Hepatocyte (in vitro differentiated cells): ENCODE data around the gene UPF1. TPM values are rescaled to one million over a fixed set of nuclear protein-coding genes. Genes with fewer than 3 reads are reported as not detected.
A peak's percentile ranks its signal among the peaks of the same experiment; 100 is the strongest.

Experiments
- DNase-seq: peaks from one replicate; pipeline ENCODE4 v3.0.0-alpha.2; 2016; ENCODE audit warnings: low spot score
- H2AFZ ChIP-seq: fragments of 200-600 bp; sonication (generic); 2 replicates; pipeline ENCODE4 v1.6.0; 2016; ENCODE audit warnings: antibody characterized with exemption, mild to moderate bottlenecking
- H3K27ac ChIP-seq: fragments of 200-600 bp; sonication (generic); 2 replicates; pipeline ENCODE4 v1.5.1; 2016; ENCODE audit warnings: mild to moderate bottlenecking
- H3K27me3 ChIP-seq: fragments of 200-600 bp; sonication (generic); 2 replicates; pipeline ENCODE4 v1.6.1; 2016
- H3K36me3 ChIP-seq: fragments of 200-600 bp; sonication (generic); replicated peaks from 2 replicates; pipeline ENCODE4 v1.5.1; 2016; ENCODE audit warnings: low read depth; ENCODE audit not compliant: insufficient read depth
- H3K4me1 ChIP-seq: fragments of 200-600 bp; sonication (generic); 2 replicates; pipeline ENCODE4 v1.5.1; 2016; ENCODE audit warnings: mild to moderate bottlenecking, moderate library complexity; ENCODE audit not compliant: insufficient read depth
- H3K4me2 ChIP-seq: fragments of 200-600 bp; sonication (generic); 2 replicates; pipeline ENCODE4 v1.6.0; 2016
- H3K4me3 ChIP-seq: fragments of 200-600 bp; sonication (generic); 2 replicates; pipeline ENCODE4 v1.5.1; 2016; ENCODE audit warnings: mild to moderate bottlenecking
- H3K79me2 ChIP-seq: fragments of 200-600 bp; sonication (generic); 2 replicates; pipeline ENCODE4 v1.6.0; 2017; ENCODE audit warnings: mild to moderate bottlenecking
- H3K9me2 ChIP-seq: fragments of 200-600 bp; sonication (generic); replicated peaks from 2 replicates; pipeline ENCODE4 v1.6.0; 2017; ENCODE audit warnings: mild to moderate bottlenecking; ENCODE audit not compliant: insufficient read depth
- H3K9me3 ChIP-seq: fragments of 200-600 bp; sonication (generic); 2 replicates; pipeline ENCODE4 v1.5.1; 2016; ENCODE audit warnings: low read depth, mild to moderate bottlenecking
- H4K20me1 ChIP-seq: fragments of 200-600 bp; sonication (generic); 2 replicates; pipeline ENCODE4 v1.6.0; 2016; ENCODE audit warnings: mild to moderate bottlenecking; ENCODE audit not compliant: insufficient read depth, poor library complexity, severe bottlenecking
- EZH2 ChIP-seq: fragments of 200-600 bp; sonication (generic); IDR thresholded peaks from 2 replicates; pipeline ENCODE4 v1.6.1; 2016; ENCODE audit warnings: antibody characterized with exemption, mild to moderate bottlenecking, borderline replicate concordance
- EZH2phosphoT487 ChIP-seq: fragments of 200-600 bp; sonication (generic); IDR thresholded peaks from one replicate; pipeline ENCODE4 v1.6.1; 2018; ENCODE audit warnings: antibody characterized with exemption, mild to moderate bottlenecking, low read depth, moderate library complexity; ENCODE audit not compliant: unreplicated experiment, severe bottlenecking
- WGBS: methylation state at CpG from one replicate; pipeline ENCODE4 v1.1.6; 2016; ENCODE audit warnings: low lambda C conversion rate; ENCODE audit errors: missing lambda C conversion rate; 5-methylcytosine and 5-hydroxymethylcytosine counted together
- polyA plus RNA-seq: library from polyadenylated mRNA; unstranded; fragments of >200 nt; fragmentation: Nextera tagmentation; extraction: Ambion mirVana; gene quantifications from 2 replicates; pipeline ENCODE4 v1.2.1, GENCODE V29; 2016
- total RNA-seq: library from RNA; depleted of rRNA; stranded (reverse); fragments of >200 nt; gene quantifications from 2 replicates; pipeline ENCODE4 v1.2.3, GENCODE V29; 2014
- TF ChIP-seq, protein P1 (sequence below): fragments of 200-600 bp; sonication (generic); IDR thresholded peaks from 2 replicates; pipeline ENCODE4 v1.5.1; 2016; ENCODE audit warnings: antibody characterized with exemption, mild to moderate bottlenecking; ENCODE audit not compliant: poor library complexity

UPF1 gene
- total and polyA plus RNA-seq, 2 experiments from 2014 or later = 27.0 to 47.2 TPM

- TF ChIP-seq EZH2 = no peak
- no peak for TF ChIP-seq EZH2phosphoT487
- TF ChIP-seq, protein P1, sequence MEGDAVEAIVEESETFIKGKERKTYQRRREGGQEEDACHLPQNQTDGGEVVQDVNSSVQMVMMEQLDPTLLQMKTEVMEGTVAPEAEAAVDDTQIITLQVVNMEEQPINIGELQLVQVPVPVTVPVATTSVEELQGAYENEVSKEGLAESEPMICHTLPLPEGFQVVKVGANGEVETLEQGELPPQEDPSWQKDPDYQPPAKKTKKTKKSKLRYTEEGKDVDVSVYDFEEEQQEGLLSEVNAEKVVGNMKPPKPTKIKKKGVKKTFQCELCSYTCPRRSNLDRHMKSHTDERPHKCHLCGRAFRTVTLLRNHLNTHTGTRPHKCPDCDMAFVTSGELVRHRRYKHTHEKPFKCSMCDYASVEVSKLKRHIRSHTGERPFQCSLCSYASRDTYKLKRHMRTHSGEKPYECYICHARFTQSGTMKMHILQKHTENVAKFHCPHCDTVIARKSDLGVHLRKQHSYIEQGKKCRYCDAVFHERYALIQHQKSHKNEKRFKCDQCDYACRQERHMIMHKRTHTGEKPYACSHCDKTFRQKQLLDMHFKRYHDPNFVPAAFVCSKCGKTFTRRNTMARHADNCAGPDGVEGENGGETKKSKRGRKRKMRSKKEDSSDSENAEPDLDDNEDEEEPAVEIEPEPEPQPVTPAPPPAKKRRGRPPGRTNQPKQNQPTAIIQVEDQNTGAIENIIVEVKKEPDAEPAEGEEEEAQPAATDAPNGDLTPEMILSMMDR = no peak
- H4K20me1 ChIP-seq = no peaks in the 10 kb centered on the region
- 84% methylated on average over 16 of the region's 16 CpGs for whole genome bisulfite sequencing
- peaks cover 45% of the 10 kb centered on the region for H3K27me3 ChIP-seq
- no peak overlapping the region for H2AFZ ChIP-seq
- H3K9me3 ChIP-seq = no peaks in the 10 kb centered on the region
- peaks cover 6% of the 10 kb centered on the region for H3K4me1 ChIP-seq
- H3K4me3 ChIP-seq = no peak overlapping the region
- no peaks in the 10 kb centered on the region for H3K79me2 ChIP-seq
- H3K27ac ChIP-seq = no peak overlapping the region
- H3K4me2 ChIP-seq = no peak overlapping the region
- no peaks in the 10 kb centered on the region for H3K36me3 ChIP-seq
- H3K9me2 ChIP-seq = no peaks in the 10 kb centered on the region
- DNase-seq = no peak
Measured at GRCh38 chr19:18784786-18785120, 47.0 kb upstream of the UPF1 start.

GRCh38 chr19:18785179-18786124 lies 46.3 kb upstream of the UPF1 start:
- Histone ChIP-seq H3K4me2 (peak overlapping the region; percentile 70), H3K4me1 (peaks cover 10% of the 10 kb centered on the region), H3K4me3 (no peak overlapping the region), H3K9me3 (no peaks in the 10 kb centered on the region), H4K20me1 (no peaks in the 10 kb centered on the region), H3K9me2 (no peaks in the 10 kb centered on the region), H3K27me3 (peaks cover 52% of the 10 kb centered on the region), H3K27ac (no peak overlapping the region), H3K79me2 (no peaks in the 10 kb centered on the region), H3K36me3 (no peaks in the 10 kb centered on the region), H2AFZ (no peak overlapping the region)
- WGBS = 29% methylated on average over 35 of the region's 65 CpGs
- TF ChIP-seq EZH2 (no peak), EZH2phosphoT487 (no peak)
- TF ChIP-seq, protein P1 = no peak
- peak; percentile 84 for DNase-seq

DNA sequence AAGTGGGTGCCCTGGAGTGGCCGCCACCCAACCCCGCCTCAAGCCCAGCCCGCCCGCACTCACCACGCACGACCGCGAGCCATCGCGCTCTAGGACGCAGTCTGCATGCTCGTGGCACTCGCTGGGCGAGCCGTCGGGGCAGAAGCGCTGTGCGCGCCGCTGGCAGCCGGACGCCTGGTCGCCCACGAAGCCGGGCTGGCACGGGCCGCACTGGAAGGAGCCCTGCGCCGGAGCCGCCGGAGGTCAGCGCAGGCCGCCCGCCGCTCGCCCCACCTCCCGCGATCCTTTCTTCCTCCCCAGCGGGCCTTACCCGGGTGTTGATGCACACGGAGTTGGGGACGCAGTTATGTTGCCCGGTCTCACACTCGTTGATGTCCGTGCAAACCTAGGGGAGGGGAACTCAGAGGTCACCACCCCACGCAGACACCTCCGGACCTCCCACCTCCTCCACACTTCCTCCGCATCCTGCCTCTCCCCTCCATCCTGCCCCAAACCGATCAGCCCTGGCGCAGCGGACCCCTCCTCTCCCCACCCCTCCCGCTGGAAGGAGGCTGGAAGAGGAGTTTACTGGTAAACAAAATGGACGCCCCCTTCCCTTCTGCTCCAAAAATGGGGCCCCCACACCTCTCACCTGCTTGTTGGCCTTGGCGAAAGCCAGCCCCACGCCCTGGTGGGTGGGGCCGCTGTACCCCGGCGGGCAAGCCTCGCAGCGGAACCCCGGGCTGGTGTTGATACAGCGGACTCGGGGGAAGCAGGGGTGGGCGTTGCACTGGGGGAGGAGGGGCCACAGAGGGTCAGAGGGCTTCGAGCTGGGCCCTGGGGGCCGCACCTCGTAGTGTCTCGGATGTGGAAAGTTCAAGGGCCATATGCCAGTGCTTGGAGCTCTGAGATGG lies 43.0 kb upstream of the UPF1 start:
- Histone ChIP-seq H3K9me2 (no peaks in the 10 kb centered on the region), H3K4me2 (peak overlapping the region; percentile 72), H3K36me3 (no peaks in the 10 kb centered on the region), H3K4me3 (no peak overlapping the region), H3K79me2 (no peaks in the 10 kb centered on the region), H3K27ac (no peak overlapping the region), H3K4me1 (peaks cover 13% of the 10 kb centered on the region), H3K27me3 (peaks cover 74% of the 10 kb centered on the region), H2AFZ (no peak overlapping the region), H4K20me1 (no peaks in the 10 kb centered on the region), H3K9me3 (no peaks in the 10 kb centered on the region)
- TF ChIP-seq EZH2 (peak; percentile 71), EZH2phosphoT487 (no peak)
- TF ChIP-seq, protein P1 = no peak
- 9% methylated on average over 54 of the region's 68 CpGs for WGBS
- DNase-seq = no peak
